ENCODE results near the gene WDR33.

WDR33 gene

GRCh38 chr2:127713562-127713961 is 97.4 kb downstream of the WDR33 start:
- DNase-seq, result no peak

GRCh38 chr2:127712999-127713398 is 98.0 kb downstream of the WDR33 start:
- DNase-seq, result no peak

- DNase-seq, result no peak
Observed at GRCh38 chr2:127709336-127709735, 101.6 kb downstream of the WDR33 start.

GRCh38 chr2:127707890-127708648 is 102.9 kb downstream of the WDR33 start:
- no peak for DNase-seq

- DNase-seq, result no peak
Observed at GRCh38 chr2:127706215-127706990, 104.6 kb downstream of the WDR33 start.

GRCh38 chr2:127705391-127706065 is 105.4 kb downstream of the WDR33 start:
- DNase-seq, result no peak

- DNase-seq, result no peak
Observed at GRCh38 chr2:127704641-127705390, 106.2 kb downstream of the WDR33 start.

GRCh38 chr2:127703282-127703681 is 107.7 kb downstream of the WDR33 start:
- DNase-seq, result no peak

GRCh38 chr2:127702395-127703009 is 108.5 kb downstream of the WDR33 start:
- DNase-seq, result no peak

GRCh38 chr2:127701651-127702394 is 109.1 kb downstream of the WDR33 start:
- DNase-seq, result peak; percentile 9 to 28

- DNase-seq, result peak; percentile 44 to 60
Observed at GRCh38 chr2:127701193-127701650, 109.7 kb downstream of the WDR33 start, which contains the start of gene SFT2D3. TSS of gene SFT2D3 (plus strand) at chr2:127701497. CDS start at chr2:127701529, 32 bp downstream.

- no peak for DNase-seq
Observed at GRCh38 chr2:127700527-127701192, 110.3 kb downstream of the WDR33 start.

- DNase-seq, result no peak
Observed at GRCh38 chr2:127698553-127699355, 112.2 kb downstream of the WDR33 start.

- no peak for DNase-seq
Observed at GRCh38 chr2:127697482-127698180, 113.3 kb downstream of the WDR33 start.

- no peak for DNase-seq
Observed at GRCh38 chr2:127695491-127696472, 115.2 kb downstream of the WDR33 start.

GRCh38 chr2:127694986-127695385 is 116.0 kb downstream of the WDR33 start:
- no peak for DNase-seq

GRCh38 chr2:127690696-127691095 is 120.3 kb downstream of the WDR33 start:
- DNase-seq, result no peak

- DNase-seq, result no peak
Observed at GRCh38 chr2:127688405-127688804, 122.6 kb downstream of the WDR33 start.
